GM21825 (cell line): ENCODE data around the gene RILP.

Source experiments
- ATAC-seq: cut with Tn5 transposase; IDR thresholded peaks from one replicate; pipeline ENCODE4 v1.9.1; 2021; ENCODE audit warnings: mild to moderate bottlenecking, moderate library complexity; ENCODE audit not compliant: unreplicated experiment

The RILP gene

GRCh38 chr17:1629504-1630310 lies 20.0 kb downstream of the RILP start:
- no peak for ATAC-seq

- ATAC-seq: peak; percentile 37
These were observed 20.7 kb downstream of the RILP start for GRCh38 chr17:1628856-1629503.

- peak; percentile 48 for ATAC-seq
These were observed 21.4 kb downstream of the RILP start, which contains the start of gene SLC43A2 for GRCh38 chr17:1627982-1628855. Gene SLC43A2 (minus strand): TSS chr17:1628834. CDS start chr17:1627874, 960 bp downstream.

- ATAC-seq: no peak
These were observed 22.3 kb downstream of the RILP start for GRCh38 chr17:1627182-1627981.

- ATAC-seq: no peak
These were observed 23.3 kb downstream of the RILP start for GRCh38 chr17:1626333-1626732.

GRCh38 chr17:1625581-1625980 lies 24.1 kb downstream of the RILP start:
- ATAC-seq: no peak

- ATAC-seq: no peak
These were observed 24.6 kb downstream of the RILP start for GRCh38 chr17:1625053-1625452.

- no peak for ATAC-seq
These were observed 25.0 kb downstream of the RILP start for GRCh38 chr17:1624650-1625049.

- no peak for ATAC-seq
These were observed 26.5 kb downstream of the RILP start for GRCh38 chr17:1623057-1623630.

GRCh38 chr17:1621273-1621954 lies 28.3 kb downstream of the RILP start:
- ATAC-seq: no peak

GRCh38 chr17:1620486-1620885 lies 29.2 kb downstream of the RILP start:
- no peak for ATAC-seq

- no peak for ATAC-seq
These were observed 32.0 kb downstream of the RILP start for GRCh38 chr17:1617620-1618174.

GRCh38 chr17:1616101-1616500 lies 33.6 kb downstream of the RILP start:
- no peak for ATAC-seq

- ATAC-seq: no peak
These were observed 37.3 kb downstream of the RILP start for GRCh38 chr17:1612400-1612799.

GRCh38 chr17:1611715-1612114 lies 38.0 kb downstream of the RILP start:
- ATAC-seq: no peak

- no peak for ATAC-seq
These were observed 41.0 kb downstream of the RILP start for GRCh38 chr17:1608676-1609075.

- ATAC-seq: no peak
These were observed 41.7 kb downstream of the RILP start for GRCh38 chr17:1607971-1608320.

GRCh38 chr17:1606352-1606985 lies 43.2 kb downstream of the RILP start:
- peak; percentile 23 for ATAC-seq
